Measurements from ENCODE around the gene SMARCB1.

SMARCB1 gene

DNA sequence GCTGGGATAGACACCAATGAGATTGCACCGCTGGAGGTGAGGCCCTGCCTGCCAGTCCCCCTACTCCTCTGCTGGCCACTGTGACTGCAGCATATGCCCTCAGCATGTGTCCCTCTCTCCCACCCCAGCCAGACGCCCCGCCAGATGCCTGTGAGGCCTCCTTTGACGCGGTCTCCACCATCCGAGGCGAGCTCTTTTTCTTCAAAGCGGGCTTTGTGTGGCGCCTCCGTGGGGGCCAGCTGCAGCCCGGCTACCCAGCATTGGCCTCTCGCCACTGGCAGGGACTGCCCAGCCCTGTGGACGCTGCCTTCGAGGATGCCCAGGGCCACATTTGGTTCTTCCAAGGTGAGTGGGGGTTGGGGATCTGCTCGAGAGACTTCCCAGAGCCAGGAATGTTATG, 5.7 kb upstream of the SMARCB1 start:
- no peak for DNase-seq

DNA sequence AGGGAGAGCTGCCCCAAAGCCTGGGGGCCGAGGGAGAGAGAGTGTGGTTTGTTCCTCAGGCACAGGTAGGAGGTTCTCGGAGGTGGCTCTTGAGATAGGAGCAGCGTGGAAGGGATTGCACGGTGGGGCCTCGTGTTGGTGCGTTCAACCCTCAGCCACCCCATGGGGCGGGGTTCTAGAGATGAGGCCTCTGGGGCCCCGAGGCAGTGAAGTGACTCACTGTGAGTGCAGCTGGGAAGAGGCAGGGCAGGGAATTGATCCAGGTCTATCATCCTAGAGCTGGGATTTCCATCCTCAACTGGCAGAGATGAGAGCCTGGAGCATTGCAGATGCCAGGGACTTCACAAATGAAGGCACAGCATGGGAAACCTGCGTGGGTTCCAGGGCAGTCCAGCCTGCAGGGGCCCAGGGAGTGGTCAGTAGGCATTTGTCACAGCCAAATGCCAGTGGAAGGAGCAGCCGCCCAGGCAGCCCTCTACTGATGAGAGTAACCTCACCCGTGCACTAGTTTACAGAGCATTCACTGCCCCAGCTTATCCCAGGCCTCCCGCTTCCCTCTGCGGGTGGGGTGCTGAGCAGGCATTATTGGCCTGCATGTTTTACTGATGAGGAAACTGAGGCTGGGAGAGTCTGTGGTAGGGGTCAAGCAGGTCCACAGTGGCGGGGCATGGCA, 5.1 kb upstream of the SMARCB1 start:
- DNase-seq = no peak

GRCh38 chr22:23782252-23782651, 4.5 kb upstream of the SMARCB1 start:
- no peak for DNase-seq

- no peak for DNase-seq
Observed at GRCh38 chr22:23782703-23783102, 4.1 kb upstream of the SMARCB1 start.

DNA sequence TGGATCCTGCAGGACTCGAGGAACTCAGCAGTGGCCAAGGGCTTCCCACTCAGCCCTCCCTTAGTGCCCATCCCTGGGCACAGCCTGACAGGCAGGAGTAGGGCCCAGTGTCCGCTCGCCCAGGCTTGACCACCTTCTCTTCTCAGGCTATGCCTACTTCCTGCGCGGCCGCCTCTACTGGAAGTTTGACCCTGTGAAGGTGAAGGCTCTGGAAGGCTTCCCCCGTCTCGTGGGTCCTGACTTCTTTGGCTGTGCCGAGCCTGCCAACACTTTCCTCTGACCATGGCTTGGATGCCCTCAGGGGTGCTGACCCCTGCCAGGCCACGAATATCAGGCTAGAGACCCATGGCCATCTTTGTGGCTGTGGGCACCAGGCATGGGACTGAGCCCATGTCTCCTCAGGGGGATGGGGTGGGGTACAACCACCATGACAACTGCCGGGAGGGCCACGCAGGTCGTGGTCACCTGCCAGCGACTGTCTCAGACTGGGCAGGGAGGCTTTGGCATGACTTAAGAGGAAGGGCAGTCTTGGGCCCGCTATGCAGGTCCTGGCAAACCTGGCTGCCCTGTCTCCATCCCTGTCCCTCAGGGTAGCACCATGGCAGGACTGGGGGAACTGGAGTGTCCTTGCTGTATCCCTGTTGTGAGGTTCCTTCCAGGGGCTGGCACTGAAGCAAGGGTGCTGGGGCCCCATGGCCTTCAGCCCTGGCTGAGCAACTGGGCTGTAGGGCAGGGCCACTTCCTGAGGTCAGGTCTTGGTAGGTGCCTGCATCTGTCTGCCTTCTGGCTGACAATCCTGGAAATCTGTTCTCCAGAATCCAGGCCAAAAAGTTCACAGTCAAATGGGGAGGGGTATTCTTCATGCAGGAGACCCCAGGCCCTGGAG, 3.3 kb upstream of the SMARCB1 start:
- no peak for DNase-seq

DNA sequence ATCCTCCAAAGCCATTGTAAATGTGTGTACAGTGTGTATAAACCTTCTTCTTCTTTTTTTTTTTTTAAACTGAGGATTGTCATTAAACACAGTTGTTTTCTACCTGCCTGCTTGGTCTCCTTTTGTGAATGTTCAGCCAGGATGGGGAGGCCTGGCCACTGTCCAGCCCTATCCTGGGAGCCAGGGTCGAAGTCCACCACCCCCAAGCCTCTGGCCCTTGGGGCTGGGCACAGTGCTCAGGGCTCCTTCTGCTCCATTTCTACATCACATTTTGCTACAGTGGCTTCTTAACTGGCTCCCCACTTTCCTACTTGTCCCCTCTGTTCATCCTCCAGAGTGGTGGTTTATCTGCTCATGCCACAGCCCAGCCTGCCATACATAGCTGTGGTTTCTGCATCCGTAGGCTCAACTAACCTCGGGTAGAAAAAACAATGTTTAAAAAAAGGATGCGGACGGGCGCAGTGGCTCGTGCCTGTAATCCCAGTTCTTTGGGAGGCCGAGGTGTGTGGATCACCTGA, 2.5 kb upstream of the SMARCB1 start:
- DNase-seq = no peak

DNA sequence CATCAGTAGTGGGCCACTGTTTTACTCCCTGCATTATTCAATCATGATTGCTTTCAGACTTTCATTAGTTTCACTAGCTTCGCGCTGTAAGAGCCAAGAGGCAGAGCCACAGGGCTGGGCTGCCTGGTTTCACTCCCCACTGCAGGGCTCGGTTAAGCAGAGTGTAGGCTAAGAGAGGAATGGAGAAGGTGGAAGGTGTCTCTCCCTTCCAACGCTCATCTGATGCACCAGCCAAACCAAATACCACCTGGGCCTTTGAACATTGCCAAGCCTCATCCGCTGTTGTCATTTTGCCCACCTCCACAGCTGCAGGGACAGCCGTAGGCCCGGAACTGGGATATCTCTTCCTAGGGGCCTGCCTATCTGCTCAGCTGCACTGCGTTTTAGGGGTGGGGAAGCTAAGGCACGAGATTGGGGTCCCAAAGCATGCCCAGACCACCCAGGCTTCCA, 480 bp upstream of the SMARCB1 start:
- no peak for DNase-seq

GRCh38 chr22:23787600-23787896, 782 bp downstream of the SMARCB1 start:
- DNase-seq = no peak

DNA sequence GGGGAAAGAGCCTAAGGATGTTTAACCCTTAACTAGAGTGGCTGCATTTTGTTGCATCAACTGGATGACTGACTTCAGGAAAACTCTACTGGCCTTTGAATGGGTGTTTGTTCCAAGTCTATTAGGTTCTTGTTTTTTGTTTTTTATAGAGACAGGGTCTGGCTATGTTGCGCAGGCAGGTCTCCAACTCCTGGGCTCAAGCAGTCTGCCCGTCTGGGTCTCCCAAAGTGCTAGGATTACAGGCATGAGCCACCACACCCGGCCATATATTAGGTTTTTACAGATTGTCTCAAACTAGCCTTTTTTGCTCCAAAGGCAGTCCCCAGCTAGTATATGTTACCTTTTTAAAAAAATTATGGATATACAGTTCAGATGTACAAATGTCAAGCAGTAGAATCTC, 1.1 kb downstream of the SMARCB1 start:
- no peak for DNase-seq

DNA sequence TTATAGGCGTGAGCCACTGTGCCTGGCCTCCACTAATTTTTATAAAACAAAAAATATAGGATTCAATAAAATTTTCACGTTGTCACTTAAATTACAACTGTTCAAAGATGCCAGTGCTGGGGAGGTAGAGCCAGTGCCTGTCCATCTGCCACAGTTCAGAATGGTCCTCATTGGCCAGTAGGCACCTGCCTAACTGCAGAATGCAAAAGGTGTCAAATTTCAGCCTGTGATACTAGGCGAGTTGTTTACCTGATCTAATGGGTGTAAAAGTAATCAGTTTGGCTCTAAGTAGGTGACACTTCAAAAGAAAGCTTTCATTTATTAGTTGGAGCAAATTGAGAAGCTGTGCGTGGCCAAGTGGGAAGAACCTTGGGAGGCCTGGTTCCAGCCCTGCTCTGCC, 2.4 kb downstream of the SMARCB1 start:
- no peak for DNase-seq

DNA sequence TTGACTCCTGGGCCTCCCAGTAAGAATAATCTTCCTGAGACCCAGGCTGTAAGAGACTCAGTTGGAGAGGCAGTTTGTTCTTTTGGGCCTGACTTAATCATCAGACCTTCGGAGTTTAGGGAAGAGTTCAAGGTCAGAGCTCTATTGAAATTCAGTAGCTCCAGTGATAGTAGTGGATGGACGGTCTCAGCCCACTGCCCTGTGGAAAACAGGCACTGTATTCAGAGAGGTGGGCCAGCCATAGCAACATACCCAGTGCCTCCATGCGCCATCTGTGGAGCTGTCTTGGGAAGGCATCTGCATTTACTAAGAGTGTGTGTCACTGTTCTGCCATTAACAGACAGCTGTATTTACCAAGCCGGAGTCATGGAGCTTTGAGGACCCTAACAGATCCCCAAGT, 2.9 kb downstream of the SMARCB1 start:
- DNase-seq = no peak

GRCh38 chr22:23790819-23791737, 4.3 kb downstream of the SMARCB1 start:
- DNase-seq = no peak

- DNase-seq = no peak
Observed at GRCh38 chr22:23791738-23792645, 5.2 kb downstream of the SMARCB1 start.

GRCh38 chr22:23793326-23793725, 6.6 kb downstream of the SMARCB1 start:
- no peak for DNase-seq

- no peak for DNase-seq
Observed at GRCh38 chr22:23796461-23796860, 9.7 kb downstream of the SMARCB1 start.

DNA sequence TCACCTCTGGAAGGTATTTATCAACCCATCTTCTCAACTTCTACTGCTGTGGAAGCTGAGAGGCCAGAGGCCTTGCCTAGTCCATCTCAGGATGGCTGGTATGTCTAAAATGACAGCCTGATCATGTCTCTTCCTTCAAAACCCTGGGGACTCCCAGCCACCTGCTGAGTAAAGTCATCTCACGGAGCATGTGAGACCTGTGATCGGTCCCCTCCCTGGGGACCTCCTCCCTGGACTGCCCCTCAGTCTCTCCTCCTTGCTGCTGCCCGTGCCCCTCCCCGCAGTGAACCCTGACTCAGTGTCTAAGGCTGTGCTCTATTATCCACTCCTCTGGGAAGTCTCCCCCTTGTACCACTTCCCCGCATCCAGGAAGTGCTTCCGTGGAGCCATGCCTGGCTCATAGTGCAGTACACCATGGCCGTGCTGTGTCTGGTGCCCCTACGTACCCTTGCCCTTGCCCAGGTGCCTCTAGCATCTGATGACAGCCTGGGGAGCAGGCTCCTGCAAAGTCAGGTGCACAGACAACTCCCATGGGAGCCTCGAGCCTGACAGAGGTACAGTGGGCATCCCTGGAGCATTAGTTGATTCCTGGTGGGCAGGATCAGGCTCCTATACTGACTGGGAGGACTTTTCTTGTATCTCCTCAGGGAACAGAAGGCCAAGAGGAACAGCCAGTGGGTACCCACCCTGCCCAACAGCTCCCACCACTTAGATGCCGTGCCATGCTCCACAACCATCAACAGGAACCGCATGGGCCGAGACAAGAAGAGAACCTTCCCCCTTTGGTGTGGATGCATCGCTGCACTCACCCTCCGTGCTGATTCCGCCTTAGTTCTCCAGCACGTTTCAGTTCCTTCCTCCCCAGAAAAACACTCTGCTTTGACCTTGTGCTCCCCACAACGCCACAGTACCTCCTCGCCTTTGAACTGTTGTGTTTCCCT, 13.8 kb downstream of the SMARCB1 start:
- peak in 1 of 2 donors; percentile 49 for DNase-seq

DNA sequence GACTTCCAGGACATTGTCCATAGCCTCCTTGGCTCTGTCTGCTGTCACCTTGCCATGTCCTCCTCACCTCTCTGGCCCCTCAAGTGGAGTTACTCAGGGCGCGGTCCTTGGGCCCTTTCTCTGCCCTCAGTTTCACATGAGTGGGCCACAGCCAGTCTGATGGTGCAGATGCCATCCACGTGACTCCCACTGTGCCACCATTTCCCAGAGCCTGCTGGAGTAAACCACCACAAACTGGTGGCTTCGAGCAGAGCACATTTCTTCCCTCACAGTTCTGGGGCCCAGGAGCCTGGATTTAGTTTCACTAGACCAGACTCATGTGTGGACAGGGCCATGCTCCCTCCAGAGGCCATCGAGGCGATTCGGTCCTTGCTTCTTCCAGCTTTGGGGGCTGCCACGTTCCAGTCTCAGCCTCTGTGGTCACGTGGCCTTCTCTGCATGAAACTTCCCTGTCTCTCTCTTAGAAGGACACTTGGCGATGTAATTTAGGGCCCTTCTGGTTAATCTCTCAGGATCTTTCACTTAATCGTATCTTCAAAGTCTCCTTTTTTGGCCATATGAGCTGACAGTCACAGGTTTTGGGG, 14.6 kb downstream of the SMARCB1 start:
- no peak for DNase-seq

DNA sequence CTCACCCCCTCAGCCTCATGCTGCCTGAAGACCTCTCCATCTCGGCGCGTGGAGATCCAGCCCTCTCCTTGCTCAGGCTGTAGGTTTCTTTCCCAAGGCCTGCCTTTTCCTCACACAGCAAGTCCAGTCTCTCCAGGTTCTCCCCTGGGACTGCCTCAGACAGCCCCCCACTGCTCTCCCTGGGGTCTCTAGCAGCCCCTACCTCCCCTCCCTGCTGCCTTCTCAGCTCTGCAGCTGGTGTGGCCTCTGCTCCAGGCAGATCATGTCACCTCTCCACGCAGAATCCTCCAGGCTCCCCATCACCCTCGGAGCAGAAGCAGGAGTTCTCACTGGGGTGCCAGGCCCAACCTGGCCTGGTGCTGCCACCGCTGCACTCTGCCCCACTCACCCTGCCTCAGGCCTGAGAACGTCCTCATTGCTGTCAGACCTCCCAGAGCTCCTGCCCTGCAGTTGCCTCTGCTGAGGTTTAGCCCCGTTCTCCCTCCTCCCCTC, 15.2 kb downstream of the SMARCB1 start:
- DNase-seq = no peak

DNA sequence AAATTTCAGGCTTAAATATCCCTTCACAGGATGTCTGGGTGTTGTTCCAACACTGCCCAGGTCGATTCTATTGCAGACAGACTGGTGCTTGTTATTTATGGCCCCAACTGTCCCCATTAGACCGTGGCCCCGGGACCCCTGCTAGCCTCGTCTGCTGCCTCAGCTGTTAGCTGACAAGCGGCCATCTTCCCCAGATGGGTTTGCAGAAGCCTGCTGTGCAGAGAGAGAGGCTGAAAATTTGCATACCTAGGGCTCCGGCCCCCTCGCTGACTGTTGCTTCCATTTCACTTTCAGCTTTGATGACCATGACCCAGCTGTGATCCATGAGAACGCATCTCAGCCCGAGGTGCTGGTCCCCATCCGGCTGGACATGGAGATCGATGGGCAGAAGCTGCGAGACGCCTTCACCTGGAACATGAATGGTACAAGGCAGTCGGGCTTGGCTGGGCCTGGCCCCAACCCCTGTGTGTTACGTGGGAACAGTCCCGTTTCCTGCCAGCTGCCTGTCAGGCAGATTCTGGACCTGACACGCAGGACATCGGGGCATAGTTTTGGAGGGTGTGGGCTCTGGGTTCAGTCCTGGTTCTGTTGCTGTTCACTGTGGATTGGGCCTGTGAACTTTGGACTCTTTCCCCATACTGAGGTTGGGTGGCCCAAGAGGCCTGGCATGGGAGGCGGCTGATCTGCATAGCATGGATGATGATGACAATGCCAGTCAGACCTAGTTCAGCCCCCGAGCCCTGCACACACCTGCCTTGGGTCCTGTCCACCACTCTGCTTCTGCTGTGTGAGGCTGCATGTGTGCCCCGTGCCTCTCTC, 16.4 kb downstream of the SMARCB1 start:
- no peak for DNase-seq

Data from CD4-positive, alpha-beta T cell treated with Interleukin-4 for 1 hour (primary cell).